Skeletal muscle cell (primary cell): Measurements from ENCODE around the gene GRID2.
"Not testable (repeated sequence)": the region's sequence is repeated elsewhere in the genome, so short reads cannot be mapped to it uniquely, and the experiment has no call there.

Experiments
- DNase-seq: peaks from one replicate; pipeline ENCODE4 v3.0.0-alpha.2; 2010; ENCODE audit warnings: low read depth
- H3K4me3 ChIP-seq: 2 replicates; pipeline ENCODE4 v1.5.1; 2011; ENCODE audit warnings: low read depth, mild to moderate bottlenecking, control low read depth, low read length, moderate library complexity

GRID2 gene

DNA sequence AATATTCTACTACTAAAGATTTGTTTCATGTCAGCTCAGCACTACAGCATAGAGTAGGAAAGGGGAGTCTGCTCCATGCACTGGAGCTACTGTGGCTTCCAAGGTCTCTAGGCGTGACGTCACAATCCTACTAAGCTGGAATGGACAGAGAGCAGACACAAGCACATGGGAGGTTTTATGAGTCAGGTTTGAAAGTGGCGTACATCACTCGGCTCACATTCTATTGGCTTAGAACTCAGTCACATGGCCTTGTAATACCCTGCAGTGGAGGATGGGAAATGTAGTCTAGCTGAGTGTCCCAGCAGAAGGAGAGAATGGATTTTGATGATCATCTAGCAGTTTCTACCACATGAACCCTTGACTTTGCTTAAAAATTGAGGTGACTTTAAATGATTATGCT, 899.9 kb downstream of the GRID2 start:
- H3K4me3 ChIP-seq, result no peak overlapping the region
- DNase-seq, result no peak

DNA sequence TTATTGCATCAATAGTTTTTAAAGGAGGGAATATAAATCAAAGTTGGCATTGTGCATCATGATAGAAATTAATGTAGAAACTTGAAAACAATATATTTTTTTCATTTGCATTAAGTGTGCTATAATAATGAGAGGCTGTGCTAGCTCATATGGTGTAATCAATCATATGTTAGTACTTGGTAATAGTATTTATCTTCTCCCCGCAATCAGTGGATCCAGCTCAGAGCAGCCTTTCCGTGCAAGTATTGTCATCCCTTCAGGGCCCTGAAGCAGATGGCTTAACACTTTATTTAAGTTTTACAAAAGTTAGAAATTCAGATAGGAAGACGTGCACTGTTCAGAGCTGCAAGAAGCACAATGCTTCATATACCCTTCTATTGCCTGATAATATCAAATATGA, 908.5 kb downstream of the GRID2 start:
- DNase-seq, result no peak
- H3K4me3 ChIP-seq, result no peak overlapping the region

DNA sequence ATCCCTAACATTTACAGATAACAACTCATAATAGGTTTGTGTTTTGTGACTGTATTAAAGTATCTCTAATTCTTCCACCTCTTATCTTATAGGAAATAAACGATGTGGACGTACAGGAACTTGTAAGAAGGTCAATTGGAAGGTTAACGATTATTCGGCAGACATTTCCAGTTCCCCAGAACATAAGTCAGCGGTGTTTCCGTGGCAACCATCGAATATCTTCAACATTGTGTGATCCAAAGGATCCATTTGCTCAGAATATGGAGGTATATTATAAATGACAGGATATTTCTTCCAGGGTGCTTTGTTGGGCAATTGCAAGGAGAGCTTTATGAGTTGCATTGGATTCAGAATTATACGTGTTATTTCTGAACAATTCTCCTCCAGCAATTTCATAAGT, 912.9 kb downstream of the GRID2 start:
- H3K4me3 ChIP-seq, result no peak overlapping the region
- DNase-seq, result no peak

DNA sequence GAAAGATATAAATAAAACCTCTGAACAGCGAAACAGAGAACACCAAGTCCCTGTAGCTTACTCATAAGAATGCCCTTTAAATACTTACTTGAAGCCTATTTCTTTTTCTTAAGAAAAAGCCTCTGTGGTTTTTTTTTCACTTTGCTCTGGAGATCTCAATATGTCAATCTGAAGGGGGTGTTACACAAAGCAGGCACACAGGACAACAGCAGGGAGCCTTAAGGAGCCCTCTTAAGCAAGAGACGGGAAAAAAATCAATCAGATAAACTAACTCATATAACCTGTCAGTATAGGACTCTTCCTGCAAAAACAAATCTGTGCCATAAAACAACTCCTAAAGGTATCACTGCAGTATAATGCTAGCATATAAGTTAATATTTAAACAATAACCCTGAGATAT, 913.7 kb downstream of the GRID2 start:
- H3K4me3 ChIP-seq, result no peak overlapping the region
- no peak for DNase-seq

DNA sequence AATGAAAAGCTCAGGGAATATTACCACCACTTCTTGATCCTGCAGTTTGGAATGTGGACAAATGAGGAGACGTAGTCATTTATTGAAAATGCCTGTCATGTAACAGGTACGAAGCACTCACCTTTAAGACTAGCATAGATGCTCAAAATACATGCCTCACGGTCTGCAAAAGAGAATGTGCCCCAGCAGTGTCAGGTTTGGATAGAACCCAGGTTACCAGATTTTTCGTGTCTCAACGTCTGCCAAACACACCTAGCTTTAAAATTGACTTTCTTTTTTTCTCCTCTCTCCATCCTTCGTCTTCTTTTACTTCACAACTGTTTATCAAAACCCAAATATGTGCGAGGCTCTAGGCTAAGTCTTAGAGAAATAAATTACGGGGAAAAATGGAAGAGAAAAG, 918.0 kb downstream of the GRID2 start:
- no peak for DNase-seq
- H3K4me3 ChIP-seq, result no peak overlapping the region

DNA sequence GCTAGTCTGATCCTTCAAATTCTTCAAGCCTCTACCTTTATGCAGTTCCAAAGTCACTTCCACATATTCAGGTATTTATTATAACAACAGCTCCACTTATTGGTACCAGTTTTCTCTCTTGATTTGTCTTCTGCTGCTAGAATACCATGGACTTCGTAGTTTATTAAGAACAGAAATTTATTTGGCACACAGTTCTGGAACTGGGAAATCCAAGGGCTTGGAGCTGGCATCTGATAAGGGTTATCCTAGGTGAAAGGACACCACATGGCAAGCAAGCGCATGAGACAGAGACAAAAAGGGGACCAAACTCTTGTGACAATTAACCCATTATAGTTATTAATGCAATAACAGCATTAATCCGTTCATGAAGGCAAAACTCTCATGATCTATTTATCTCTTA, 924.3 kb downstream of the GRID2 start:
- no peak for DNase-seq
- no peak overlapping the region for H3K4me3 ChIP-seq

DNA sequence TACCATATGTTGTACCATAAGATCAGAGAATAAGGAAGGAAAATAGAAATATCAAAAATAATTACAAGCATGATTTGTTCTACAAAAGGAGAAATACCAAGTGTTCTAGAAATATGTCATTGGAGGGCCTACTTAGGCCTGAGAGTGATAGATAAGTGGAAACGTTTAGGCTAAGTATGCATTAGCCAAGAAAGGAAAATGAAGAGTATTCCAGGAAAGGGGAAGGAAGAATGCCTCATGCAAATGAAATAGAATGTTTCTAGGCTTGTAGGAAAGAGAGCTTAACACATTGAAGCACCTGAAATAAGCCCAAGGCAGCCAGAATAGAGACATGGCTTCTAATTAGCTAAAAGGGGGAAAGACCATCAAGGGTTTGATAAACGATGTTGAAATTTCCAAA, 929.1 kb downstream of the GRID2 start:
- no peak for DNase-seq
- H3K4me3 ChIP-seq, result no peak overlapping the region

DNA sequence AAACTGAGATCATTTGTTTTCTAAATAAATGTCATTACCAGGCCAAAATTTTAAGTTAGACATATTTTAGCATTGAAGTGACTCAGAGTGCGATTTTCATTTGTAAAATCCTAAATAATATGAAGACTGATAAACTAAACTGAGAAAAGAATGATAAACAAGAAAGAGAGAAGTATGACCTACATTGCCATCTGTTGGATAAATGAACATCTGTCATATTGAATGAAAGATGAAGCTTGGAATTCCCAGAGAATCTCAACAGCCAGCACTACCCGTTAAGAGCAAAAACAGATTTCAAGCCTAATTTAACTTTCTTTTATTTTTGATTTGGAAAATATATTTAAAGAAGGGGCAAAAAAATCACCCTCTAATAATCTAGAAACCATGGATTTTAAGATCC, 933.8 kb downstream of the GRID2 start:
- no peak overlapping the region for H3K4me3 ChIP-seq

DNA sequence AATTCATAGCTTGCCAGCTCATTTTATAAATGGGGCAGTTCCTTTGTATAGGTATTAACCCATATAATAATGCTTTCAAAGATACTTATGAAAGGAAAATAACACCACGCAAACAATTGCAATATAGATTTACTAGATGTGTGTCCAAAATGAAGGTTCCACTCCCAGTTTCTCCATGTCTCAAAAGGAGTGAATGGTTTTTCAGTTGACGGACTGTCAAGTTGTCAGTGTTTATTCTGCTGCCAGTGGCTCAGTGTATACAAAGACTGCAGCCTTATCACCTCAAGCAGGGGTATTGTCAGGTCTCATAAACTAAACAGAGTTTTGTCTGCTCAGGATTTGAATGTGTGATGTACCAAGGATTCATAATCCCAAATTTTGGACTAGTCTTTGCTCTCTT, 939.5 kb downstream of the GRID2 start:
- DNase-seq, result no peak
- H3K4me3 ChIP-seq, result no peak overlapping the region

More for the DNA sequence above, 933.8 kb downstream of the GRID2 start:
- DNase-seq, result no peak

DNA sequence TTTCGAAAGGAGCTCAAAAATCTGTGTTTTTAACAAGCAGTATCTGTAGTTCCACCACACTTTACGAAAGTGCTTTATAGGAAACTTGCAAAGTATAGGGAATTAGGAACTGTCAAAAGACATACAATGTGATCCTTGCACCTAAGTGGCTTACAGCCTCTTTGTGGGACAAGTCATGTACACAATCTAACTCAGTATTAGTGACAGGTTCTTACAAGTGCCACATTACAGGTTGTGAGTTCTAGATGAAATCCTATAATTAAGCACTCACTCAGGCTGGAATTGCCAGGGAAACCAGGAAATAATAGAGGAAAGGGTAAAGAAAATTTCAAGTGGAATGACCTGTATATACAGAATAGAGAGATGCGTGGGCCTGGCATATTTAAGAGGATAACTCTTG, 957.4 kb downstream of the GRID2 start:
- DNase-seq, result no peak

DNA sequence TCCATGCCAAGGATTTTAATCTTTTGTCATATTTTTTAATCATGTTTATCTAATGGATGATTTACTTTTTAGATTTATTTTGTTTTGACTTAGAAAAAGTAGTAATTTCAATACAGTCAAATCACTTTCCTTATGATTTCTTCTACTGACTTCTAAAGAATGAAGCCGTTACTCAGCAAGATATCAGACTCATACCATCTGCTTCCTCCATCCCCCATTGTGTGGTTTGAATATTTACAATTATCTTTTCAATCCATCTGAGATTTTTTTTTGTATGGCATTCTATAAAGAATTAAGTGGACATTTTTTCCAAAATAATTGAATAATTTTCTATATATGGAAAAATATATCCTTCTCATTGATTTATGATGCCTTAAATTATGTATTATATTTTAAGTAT, 959.4 kb downstream of the GRID2 start:
- no peak for DNase-seq
- no peak overlapping the region for H3K4me3 ChIP-seq

More for the DNA sequence above, 957.4 kb downstream of the GRID2 start:
- no peak overlapping the region for H3K4me3 ChIP-seq

DNA sequence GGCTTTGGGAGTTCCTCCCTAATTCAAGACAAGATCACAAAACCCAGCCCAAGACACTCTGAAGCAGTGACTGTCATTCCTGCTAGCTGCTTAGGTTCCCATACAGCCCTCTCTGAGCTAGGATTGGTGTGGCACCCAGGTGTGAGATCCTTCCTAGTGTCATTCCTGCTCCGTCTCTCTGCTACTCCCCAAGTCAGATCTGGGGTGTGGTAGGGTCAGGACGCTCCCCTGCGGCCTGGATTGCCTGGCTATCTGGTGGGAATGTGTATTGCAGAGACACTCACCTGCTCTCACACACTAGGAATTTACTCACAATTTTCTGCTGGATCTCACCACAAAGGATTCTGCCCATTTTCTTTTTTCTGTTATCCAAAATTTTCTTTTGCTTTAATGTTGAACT, 964.0 kb downstream of the GRID2 start:
- no peak for DNase-seq
- no peak overlapping the region for H3K4me3 ChIP-seq

DNA sequence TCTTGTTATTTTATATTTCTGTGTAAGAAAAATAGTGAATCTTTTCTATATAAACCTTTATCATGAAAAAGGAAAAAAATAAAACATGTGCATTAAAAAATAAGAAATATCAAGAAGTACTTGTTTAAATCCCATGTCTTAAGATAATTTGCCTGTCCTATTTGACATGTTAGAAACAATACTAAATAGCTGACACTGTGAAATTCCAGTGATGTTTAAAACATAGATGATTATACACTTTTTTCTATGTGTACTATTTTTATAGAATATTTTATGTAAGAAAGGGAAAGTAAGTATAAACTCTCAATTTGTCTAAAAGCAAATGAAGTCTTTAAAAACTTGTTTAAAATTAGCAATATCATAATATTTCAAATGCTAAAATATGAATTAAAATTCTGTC, 981.6 kb downstream of the GRID2 start:
- H3K4me3 ChIP-seq, result no peak overlapping the region
- no peak for DNase-seq

DNA sequence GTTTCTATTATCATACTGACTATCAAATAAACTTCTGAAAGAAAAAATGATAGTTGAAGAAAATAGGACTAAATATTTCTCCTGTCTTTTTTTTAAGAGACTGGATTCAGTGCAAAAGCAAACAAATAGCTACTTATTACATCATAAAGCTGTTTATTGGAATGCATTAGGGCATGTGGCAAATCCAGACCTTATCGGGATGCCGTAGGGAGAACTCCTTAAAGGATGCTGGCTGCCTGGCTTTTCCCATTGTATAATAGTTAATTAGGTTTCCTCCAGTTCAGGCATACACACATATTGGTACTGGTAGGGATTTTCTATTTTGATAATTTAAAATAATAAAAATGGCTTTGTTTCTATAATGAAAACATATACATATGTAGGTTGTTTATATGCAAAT, 985.5 kb downstream of the GRID2 start:
- DNase-seq, result no peak
- H3K4me3 ChIP-seq, result no peak overlapping the region

DNA sequence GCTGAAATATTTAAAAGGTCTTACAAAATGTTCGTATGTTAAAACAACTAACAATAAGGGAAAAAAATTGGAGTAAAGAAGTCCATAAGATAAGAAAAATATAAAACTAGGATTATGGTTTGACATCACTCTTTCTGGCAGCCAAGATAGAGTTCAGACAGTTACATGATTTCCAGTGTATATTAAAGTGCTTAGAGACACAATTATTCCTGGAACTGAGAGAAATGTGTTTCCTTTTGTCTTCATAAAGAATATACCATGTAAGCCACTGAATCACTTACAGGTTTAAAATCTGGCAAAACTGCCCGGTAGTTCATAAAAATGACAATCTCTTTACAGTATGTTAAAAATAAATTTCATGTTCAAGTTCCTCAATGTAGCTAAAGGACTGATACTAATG, 986.1 kb downstream of the GRID2 start:
- no peak for DNase-seq
- no peak overlapping the region for H3K4me3 ChIP-seq

DNA sequence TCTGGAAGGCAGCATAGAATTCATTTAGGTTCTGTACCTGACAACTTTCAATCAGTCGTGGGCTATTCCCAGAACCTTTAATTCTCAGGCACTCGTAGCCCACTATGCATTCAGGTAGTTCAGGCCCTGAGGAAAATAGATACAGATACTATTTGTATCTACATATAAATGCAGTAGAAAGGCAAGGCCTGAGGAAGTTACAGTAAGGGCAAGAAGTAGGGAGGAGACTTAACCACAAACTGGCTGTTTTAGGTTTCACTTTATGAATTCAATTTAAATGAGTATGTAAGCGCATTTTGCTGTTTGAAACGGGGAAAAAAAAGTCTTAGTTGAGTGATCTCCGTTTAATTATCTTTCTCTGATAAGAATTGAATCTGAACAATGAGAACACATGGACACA, 995.4 kb downstream of the GRID2 start:
- no peak for DNase-seq

DNA sequence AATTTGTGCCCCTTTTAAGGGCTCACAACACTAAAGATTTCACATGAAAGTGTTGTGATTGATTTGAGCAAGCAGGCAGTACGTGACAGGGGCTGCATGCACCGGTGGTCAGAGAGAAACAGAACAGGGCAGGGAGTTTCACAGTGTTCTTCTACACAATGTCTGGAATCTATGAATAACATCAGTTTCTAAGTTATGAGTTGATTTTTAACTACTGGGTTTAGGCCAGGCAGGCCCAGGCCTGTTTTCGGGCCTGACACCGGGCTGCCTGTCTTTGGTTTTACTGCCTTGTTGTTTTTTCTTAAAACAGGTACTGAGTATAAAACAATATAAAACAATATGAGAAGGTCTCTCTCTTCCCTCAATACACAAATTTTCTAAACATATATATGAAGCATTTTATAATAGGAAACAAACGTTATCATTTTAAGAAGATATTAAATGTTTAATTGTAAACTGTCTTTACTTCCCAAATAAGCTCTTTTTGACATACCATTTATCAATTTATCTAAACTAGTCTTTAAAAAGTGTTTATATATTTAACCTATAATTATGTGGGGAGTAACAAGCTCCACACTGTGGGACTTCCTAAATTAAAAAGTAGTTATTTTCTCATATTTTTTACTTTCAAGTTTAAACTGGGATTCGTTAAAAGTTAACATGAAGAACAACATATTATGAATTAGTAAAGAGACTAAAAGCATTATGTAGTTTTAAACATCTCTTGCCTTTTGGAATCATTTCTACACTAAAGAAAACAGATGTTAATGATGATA, 997.2 kb downstream of the GRID2 start:
- DNase-seq, H3K4me3 ChIP-seq: not testable (repeated sequence)

More for the DNA sequence above, 995.4 kb downstream of the GRID2 start:
- no peak overlapping the region for H3K4me3 ChIP-seq

DNA sequence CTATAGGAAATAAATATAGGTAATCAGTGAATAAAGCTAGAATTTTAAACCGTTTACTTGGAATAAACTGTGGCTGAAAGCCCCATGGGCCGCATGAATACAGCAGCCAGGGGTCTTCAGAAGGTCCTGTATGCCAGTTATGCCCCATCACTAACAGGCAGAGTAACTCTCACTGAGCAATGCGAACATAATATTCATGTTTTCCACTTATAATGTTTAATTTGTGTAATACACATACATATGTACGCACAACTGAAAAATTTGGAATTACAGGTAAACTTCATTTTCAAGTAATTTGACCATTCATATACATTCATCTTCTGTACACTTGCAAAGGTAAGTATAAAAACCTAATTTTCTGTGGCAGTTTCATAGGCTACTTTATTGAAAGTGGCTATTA, 998.5 kb downstream of the GRID2 start:
- H3K4me3 ChIP-seq, result no peak overlapping the region
- DNase-seq, result no peak

DNA sequence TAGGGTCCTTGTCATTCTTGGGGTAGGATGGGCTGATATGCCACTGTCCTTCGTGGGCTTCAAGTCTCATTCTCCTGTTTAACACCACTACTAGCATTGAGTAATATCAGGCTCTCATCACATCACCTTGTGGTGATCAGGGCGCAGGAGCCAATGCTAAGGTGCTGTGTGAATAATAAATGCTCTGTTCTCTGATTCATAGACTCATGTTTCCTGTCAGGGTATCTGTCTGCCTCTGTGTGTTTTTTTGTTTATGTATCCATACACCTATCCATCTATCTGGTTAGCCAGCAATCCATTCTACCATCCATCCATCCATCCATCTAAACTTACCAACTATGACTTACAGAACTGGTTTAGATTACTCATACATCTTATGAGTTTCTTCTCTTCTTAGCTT, 999.7 kb downstream of the GRID2 start:
- no peak for DNase-seq
- H3K4me3 ChIP-seq, result no peak overlapping the region

DNA sequence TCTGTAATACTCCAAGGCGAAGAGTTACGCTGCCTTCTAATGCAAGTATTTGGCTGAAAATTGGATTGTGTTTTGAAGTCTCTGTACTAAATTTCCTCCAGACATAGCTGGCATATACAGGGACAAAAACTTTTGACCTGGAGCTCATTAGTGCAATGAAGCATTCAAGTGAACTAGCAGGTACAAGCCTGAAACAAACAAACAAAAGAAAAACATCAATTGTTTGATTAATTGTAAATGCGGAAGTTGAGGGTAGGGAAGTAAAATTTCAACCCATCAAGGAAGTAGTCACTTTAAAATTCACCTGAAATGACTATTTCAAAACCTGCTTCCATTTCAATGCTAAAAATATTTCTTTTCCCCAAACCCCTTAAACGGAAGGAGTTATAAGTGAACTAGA, 1008.5 kb downstream of the GRID2 start:
- H3K4me3 ChIP-seq, result no peak overlapping the region
- DNase-seq, result no peak

DNA sequence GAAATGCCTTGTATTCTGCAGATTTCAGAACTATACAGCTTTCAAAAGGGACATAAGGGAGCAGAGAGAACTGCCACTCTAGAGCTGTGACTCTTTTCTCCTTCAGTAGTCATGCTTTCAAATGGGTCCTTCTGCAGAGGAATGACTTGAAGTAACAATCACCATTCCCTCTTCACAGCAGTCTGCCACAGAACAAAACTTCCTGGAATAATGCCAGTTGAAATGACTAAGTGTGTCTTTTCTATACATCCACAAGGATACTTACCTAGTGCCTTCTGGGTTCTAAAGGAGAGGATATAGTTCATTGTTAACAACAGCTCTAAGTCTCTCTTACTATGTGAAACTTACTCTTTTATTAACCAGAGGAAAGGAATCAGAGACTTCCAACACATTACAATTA, 1009.4 kb downstream of the GRID2 start:
- H3K4me3 ChIP-seq, result no peak overlapping the region
- DNase-seq, result peak; percentile 22

DNA sequence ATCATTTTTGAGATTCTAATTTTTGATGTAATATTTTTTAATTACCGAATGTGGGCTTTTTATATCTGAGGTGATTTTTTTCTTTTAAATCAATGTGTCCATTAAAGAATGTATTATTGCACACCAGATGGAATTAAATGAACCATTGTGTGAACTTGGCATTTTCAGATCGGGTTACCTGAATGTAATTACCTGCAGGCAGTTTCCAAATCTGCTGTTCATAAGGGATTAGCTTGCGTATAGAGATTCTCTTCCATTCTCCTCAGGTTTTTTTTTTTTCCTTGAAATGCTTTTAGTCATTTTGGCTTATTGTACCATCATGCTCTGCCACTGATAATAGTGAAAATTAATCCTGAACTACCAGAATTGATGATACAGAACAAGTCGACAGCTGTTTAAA, 1013.3 kb downstream of the GRID2 start:
- no peak for DNase-seq
- H3K4me3 ChIP-seq, result no peak overlapping the region
